Endodermal cell (in vitro differentiated cells): Measurements from ENCODE around the gene ALDH7A1. TPM values are rescaled to one million over a fixed set of nuclear protein-coding genes. Genes with fewer than 3 reads are reported as not detected.
"Not testable (repeated sequence)": the region's sequence is repeated elsewhere in the genome, so short reads cannot be mapped to it uniquely, and the experiment has no call there.

ENCODE experiments used
- DNase-seq: peaks from one replicate; pipeline ENCODE4 v3.0.0-alpha.2; 2017
- H3K27ac ChIP-seq: 2 replicates; pipeline ENCODE4 v1.5.1; 2013; ENCODE audit warnings: mild to moderate bottlenecking, low read depth, low read length, moderate library complexity
- H3K27me3 ChIP-seq: 2 replicates; pipeline ENCODE4 v1.6.1; 2013; ENCODE audit warnings: mild to moderate bottlenecking, low read length, moderate library complexity; ENCODE audit not compliant: insufficient read depth, control insufficient read depth, poor library complexity, severe bottlenecking
- H3K36me3 ChIP-seq: 2 replicates; pipeline ENCODE4 v1.7.0; 2013; ENCODE audit warnings: mild to moderate bottlenecking, low read length, moderate library complexity; ENCODE audit not compliant: control insufficient read depth, insufficient read depth
- H3K4me1 ChIP-seq: one replicate; pipeline ENCODE4 v1.7.0; 2013; ENCODE audit warnings: low read length; ENCODE audit not compliant: control insufficient read depth, insufficient read depth
- H3K4me3 ChIP-seq: 2 replicates; pipeline ENCODE4 v1.5.1; 2013; ENCODE audit warnings: mild to moderate bottlenecking, low read length, moderate library complexity
- H3K9ac ChIP-seq: 2 replicates; pipeline ENCODE4 v1.6.1; 2013; ENCODE audit warnings: mild to moderate bottlenecking, low read length, moderate library complexity; ENCODE audit not compliant: poor library complexity, severe bottlenecking; ENCODE audit errors: extremely low read depth
- H3K9me3 ChIP-seq: 2 replicates; pipeline ENCODE4 v1.6.1; 2013; ENCODE audit warnings: mild to moderate bottlenecking, low read length, moderate library complexity; ENCODE audit not compliant: control insufficient read depth
- H3K27ac Mint-ChIP-seq: 2 replicates; pipeline ENCODE4 v1.8.0; 2020; ENCODE audit warnings: mixed read lengths
- H3K27me3 Mint-ChIP-seq: 2 replicates; pipeline ENCODE4 v1.8.0; 2021; ENCODE audit warnings: mild to moderate bottlenecking, mixed read lengths; ENCODE audit not compliant: insufficient read depth
- H3K36me3 Mint-ChIP-seq: 2 replicates; pipeline ENCODE4 v1.8.0; 2020; ENCODE audit warnings: low read depth, mixed read lengths
- H3K4me1 Mint-ChIP-seq: 2 replicates; pipeline ENCODE4 v1.8.0; 2020; ENCODE audit warnings: mixed read lengths
- H3K4me3 Mint-ChIP-seq: 2 replicates; pipeline ENCODE4 v1.8.0; 2020; ENCODE audit warnings: mild to moderate bottlenecking, moderate library complexity, mixed read lengths
- H3K9me3 Mint-ChIP-seq: 2 replicates; pipeline ENCODE4 v1.8.0; 2020; ENCODE audit warnings: mild to moderate bottlenecking, mixed read lengths
- CTCF ChIP-seq: fragments of 200-600 bp; sonication (generic); conservative IDR thresholded peaks from 2 replicates; pipeline ENCODE4 v1.5.0; 2021; ENCODE audit warnings: antibody characterized with exemption, mild to moderate bottlenecking
- WGBS, 2 experiments: methylation state at CpG; one replicate each; pipeline versions ENCODE4 v1.1.5 to v1.1.7; 2013; ENCODE audit warnings: missing lambda C conversion rate in 2 of 2, mixed read lengths in 1 of 2; ENCODE audit not compliant: insufficient coverage in 1 of 2, insufficient read length in 1 of 2; 5-methylcytosine and 5-hydroxymethylcytosine counted together
- total RNA-seq, 2 donors: library from RNA; stranded (reverse); fragmentation: NEBNext Ultra II Directional in 1 of 2; extraction: Animal tissue kit (Norgen Biotek cat#: 25700) in 1 of 2; gene quantifications; 2 replicates in 1 of 2; 3 replicates in 1 of 2; pipeline ENCODE4 v1.2.1, GENCODE V29; 2021

Gene ALDH7A1
- total RNA-seq, 2 donors from 2014 or later = 133 to 192 TPM

- Histone ChIP-seq H3K4me1 (no peaks in the 10 kb centered on the region), H3K36me3 (no peaks in the 10 kb centered on the region), H3K4me3 (no peak overlapping the region), H3K9me3 (no peaks in the 10 kb centered on the region), H3K27me3 (peaks cover 9% of the 10 kb centered on the region), H3K27ac (no peak overlapping the region), H3K9ac (no peak overlapping the region)
- Mint-ChIP-seq H3K9me3 (no peaks in the 10 kb centered on the region), H3K4me3 (no peak overlapping the region), H3K36me3 (no peaks in the 10 kb centered on the region), H3K4me1 (peaks cover 11% of the 10 kb centered on the region), H3K27ac (no peak overlapping the region), H3K27me3 (peaks cover 2% of the 10 kb centered on the region)
- TF ChIP-seq CTCF = no peak
- DNase-seq = peak; percentile 28
Measured at GRCh38 chr5:126521130-126521529, 73.9 kb downstream of the ALDH7A1 start.

GRCh38 chr5:126520593-126520953 lies 74.4 kb downstream of the ALDH7A1 start:
- Mint-ChIP-seq H3K4me3 (no peak overlapping the region), H3K27me3 (peaks cover 3% of the 10 kb centered on the region), H3K9me3 (no peaks in the 10 kb centered on the region), H3K27ac (no peak overlapping the region), H3K4me1 (peaks cover 12% of the 10 kb centered on the region), H3K36me3 (no peaks in the 10 kb centered on the region)
- peaks cover 11% of the 10 kb centered on the region for H3K27me3 ChIP-seq
- H3K4me3 ChIP-seq = no peak overlapping the region
- no peak for DNase-seq
- no peak overlapping the region for H3K27ac ChIP-seq
- H3K9me3 ChIP-seq = no peaks in the 10 kb centered on the region
- peaks cover 3% of the 10 kb centered on the region for H3K4me1 ChIP-seq
- H3K9ac ChIP-seq = no peak overlapping the region
- TF ChIP-seq CTCF = no peak
- H3K36me3 ChIP-seq = no peaks in the 10 kb centered on the region

- H3K4me3 Mint-ChIP-seq = no peak overlapping the region
- peaks cover 16% of the 10 kb centered on the region for H3K4me1 Mint-ChIP-seq
- Histone ChIP-seq H3K4me1 (peaks cover 4% of the 10 kb centered on the region), H3K36me3 (no peaks in the 10 kb centered on the region), H3K4me3 (no peak overlapping the region), H3K9me3 (no peaks in the 10 kb centered on the region), H3K27me3 (peaks cover 11% of the 10 kb centered on the region), H3K27ac (no peak overlapping the region), H3K9ac (no peak overlapping the region)
- H3K27ac Mint-ChIP-seq = no peak overlapping the region
- WGBS, 2 experiments = 75 to 83% methylated on average over 4 to 6 of the region's 6 CpGs
- H3K36me3 Mint-ChIP-seq = no peaks in the 10 kb centered on the region
- TF ChIP-seq CTCF = no peak
- no peak for DNase-seq
- H3K9me3 Mint-ChIP-seq = no peaks in the 10 kb centered on the region
- H3K27me3 Mint-ChIP-seq = peaks cover 3% of the 10 kb centered on the region
Measured at GRCh38 chr5:126519637-126520592, 75.1 kb downstream of the ALDH7A1 start.

- peaks cover 11% of the 10 kb centered on the region for H3K27me3 ChIP-seq
- H3K9me3 Mint-ChIP-seq, H3K27ac ChIP-seq, H3K27me3 Mint-ChIP-seq, H3K4me3 Mint-ChIP-seq, H3K4me1 ChIP-seq, H3K4me3 ChIP-seq, H3K9ac ChIP-seq, H3K27ac Mint-ChIP-seq, H3K36me3 ChIP-seq, H3K9me3 ChIP-seq, H3K36me3 Mint-ChIP-seq: not testable (repeated sequence)
- DNase-seq = peak; percentile 16
- peaks cover 23% of the 10 kb centered on the region for H3K4me1 Mint-ChIP-seq
- 95 to 100% methylated on average over 3 to 4 of the region's 4 CpGs for WGBS, 2 experiments
Measured at GRCh38 chr5:126519223-126519622, 75.8 kb downstream of the ALDH7A1 start.
